C4-2B (cell line): ENCODE results near the gene ADGB.
"Not testable (repeated sequence)": the region's sequence is repeated elsewhere in the genome, so short reads cannot be mapped to it uniquely, and the experiment has no call there.

Experiments used
- H3K27ac ChIP-seq: fragments of 450-650 bp; 2 replicates; pipeline ENCODE4 v1.5.1; 2017
- ZFX ChIP-seq: fragments of 450-650 bp; IDR thresholded peaks from 2 replicates; pipeline ENCODE4 v1.6.1; 2017
- TF ChIP-seq, protein P1 (sequence below): fragments of 450-650 bp; conservative IDR thresholded peaks from 2 replicates; pipeline ENCODE4 v1.5.1; 2017; ENCODE audit warnings: mild to moderate bottlenecking

The ADGB gene

DNA sequence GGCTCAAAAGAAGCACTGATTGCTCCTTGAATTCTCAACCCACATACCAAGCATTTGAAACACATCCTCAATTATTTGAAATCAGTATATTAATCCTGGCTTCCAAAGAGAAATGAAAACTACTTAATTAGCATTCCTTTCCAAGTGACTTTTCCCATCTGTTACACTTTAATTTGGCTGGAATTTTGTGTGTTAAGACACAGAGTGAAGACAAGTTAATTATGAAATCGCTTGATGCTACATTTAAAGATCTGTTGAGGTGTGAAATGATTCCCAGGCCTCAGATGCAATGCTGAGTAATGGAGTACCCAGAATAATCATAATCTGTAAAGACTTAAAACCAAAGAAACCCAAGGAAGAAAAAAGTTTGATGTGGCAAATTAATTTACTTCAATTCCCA, 241.4 kb downstream of the ADGB start:
- TF ChIP-seq, protein P1, sequence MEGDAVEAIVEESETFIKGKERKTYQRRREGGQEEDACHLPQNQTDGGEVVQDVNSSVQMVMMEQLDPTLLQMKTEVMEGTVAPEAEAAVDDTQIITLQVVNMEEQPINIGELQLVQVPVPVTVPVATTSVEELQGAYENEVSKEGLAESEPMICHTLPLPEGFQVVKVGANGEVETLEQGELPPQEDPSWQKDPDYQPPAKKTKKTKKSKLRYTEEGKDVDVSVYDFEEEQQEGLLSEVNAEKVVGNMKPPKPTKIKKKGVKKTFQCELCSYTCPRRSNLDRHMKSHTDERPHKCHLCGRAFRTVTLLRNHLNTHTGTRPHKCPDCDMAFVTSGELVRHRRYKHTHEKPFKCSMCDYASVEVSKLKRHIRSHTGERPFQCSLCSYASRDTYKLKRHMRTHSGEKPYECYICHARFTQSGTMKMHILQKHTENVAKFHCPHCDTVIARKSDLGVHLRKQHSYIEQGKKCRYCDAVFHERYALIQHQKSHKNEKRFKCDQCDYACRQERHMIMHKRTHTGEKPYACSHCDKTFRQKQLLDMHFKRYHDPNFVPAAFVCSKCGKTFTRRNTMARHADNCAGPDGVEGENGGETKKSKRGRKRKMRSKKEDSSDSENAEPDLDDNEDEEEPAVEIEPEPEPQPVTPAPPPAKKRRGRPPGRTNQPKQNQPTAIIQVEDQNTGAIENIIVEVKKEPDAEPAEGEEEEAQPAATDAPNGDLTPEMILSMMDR: no peak
- no peak overlapping the region for H3K27ac ChIP-seq

DNA sequence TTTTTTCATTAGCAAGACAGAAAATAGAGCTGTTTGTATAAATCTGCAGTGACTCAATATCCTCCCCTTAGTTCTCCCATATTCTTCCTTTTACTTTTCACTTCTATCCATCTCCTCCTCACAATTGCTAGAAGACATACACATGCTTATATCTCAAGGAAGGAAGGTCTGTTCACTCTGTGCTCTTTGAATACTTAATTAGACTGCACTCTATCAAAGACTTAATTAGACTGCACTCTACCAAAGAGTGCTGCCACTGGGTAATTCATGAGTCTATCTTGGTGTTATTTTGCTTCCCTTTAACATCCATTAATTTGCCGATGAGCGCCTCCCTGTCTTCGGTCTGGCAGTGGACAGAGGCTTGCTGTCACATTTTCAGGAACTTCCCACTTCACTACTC, 241.9 kb downstream of the ADGB start:
- no peak for TF ChIP-seq ZFX
- TF ChIP-seq, protein P1: no peak
- H3K27ac ChIP-seq: no peak overlapping the region

DNA sequence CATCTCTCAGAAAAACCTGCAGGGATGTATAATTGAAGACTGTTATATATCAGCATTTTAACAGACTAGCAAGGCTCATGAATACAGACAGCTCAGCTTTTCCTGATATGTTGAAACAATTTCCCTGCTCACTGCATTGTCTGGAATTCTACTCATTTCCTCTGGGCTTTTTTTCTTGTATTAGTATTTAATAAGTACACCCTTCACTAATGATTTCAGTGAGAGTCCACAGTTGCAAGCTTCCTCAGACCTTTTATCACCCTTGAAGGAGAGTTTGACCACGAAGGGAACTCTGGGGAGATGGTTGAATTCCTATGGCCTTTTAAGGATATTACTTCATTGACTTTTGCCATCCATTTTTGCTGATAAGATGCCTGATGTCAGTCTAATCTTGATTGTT, 248.7 kb downstream of the ADGB start:
- TF ChIP-seq, protein P1: no peak
- no peak for TF ChIP-seq ZFX
- no peak overlapping the region for H3K27ac ChIP-seq

DNA sequence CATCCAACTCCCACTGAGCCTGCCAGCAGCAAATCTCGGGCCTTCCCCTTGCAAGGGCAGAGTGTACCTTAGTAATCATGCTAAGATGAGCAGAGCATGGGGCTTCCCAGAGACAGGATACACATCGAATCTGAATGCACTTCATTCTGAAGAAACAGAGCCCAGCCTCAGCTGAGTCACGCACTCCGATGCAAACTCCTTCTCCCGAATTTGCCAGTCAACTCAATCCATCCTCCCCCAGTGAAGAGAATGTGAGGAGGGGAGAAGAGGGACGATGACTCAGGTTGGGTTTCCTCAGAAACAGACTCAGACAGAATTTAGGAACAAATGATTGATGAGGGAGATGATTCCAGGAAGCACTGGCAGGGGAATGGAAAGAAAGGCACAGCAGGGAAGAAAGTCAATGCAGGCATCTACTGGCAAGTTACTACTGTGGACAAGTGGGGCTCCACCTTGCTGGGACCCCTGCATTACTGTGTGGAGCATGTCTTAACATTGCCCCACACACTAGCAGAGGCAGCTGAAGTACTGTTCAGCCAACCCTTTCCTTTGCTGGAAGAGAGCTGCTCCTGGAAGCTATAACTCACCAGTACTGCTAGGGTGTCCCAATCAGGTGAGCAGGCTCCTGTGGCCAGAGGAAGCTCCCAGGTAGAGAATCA, 251.6 kb downstream of the ADGB start:
- H3K27ac ChIP-seq: no peak overlapping the region

DNA sequence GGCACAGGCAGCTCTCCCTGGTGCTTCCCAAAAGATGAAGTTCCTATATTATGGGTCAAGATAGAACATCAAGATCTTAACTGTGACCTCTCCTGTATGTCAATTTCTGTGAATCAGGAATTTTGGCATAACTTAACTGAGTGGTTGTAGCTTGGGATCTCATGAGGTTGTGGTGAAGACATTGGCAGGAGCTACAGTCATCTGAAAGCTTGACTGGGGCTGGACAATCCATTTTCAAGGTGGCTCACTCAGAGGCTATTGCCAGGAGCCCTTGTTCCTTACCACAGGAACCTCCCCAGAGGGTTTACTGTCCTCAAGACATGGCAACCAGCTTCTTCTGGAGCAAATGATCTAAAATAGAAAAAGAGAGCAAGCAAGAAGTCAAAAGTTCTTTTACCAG, 252.2 kb downstream of the ADGB start:
- no peak for TF ChIP-seq ZFX
- TF ChIP-seq, protein P1: no peak
- no peak overlapping the region for H3K27ac ChIP-seq

More for the DNA sequence above, 251.6 kb downstream of the ADGB start:
- TF ChIP-seq ZFX: no peak
- TF ChIP-seq, protein P1: no peak

DNA sequence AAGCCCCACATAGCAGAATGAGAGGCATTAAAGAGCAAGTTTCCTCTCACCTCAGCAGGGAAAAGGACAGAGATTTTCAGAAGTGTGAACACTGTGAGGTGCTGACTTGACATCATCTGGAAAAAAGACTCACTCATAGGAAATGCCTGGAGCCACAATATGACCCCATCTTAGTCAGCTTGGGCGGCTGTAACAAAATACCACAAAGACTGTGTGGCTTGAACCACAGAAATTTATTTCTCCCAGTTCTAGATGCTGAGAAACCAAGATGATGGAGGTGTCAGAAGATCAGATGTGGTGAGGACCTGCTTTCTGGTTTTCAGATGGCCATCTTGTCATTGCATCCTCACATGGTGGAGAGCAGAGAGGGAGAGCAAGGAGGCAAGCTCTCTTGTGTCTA, 253.1 kb downstream of the ADGB start:
- H3K27ac ChIP-seq: no peak overlapping the region
- no peak for TF ChIP-seq ZFX
- TF ChIP-seq, protein P1: no peak

DNA sequence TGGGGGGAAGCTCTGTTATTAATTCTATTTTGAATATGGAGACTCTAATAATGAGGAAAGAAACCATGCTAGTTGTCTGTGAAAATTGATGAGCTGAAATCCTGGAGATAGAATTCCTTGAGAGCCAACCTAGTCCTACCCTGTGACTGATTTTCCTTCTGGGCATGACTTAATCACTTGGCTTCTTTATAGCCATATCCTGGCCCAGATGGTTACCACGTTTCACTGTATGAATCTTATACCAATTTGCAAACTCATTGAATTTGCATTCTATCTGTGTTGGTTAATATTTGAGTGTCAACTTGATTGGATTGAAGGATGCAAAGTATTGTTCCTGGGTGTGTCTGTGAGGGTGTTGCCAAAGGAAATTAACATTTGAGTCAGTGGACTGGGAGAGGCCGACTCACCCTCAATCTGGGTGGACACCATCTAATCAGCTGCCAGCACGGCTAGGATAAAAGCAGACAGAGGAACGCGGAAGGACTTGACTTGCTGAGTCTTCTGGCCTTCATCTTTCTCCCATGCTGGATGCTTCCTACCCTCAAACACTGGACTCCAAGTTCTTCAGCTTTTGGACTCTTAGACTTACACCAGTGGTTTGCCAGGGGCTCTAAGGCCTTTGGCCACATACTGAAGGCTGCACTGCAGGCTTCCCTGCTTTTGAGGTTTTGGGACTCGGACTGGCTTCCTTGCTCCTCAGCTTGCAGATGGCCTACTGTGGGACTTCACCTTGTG, 255.9 kb downstream of the ADGB start:
- H3K27ac ChIP-seq: not testable (repeated sequence)

DNA sequence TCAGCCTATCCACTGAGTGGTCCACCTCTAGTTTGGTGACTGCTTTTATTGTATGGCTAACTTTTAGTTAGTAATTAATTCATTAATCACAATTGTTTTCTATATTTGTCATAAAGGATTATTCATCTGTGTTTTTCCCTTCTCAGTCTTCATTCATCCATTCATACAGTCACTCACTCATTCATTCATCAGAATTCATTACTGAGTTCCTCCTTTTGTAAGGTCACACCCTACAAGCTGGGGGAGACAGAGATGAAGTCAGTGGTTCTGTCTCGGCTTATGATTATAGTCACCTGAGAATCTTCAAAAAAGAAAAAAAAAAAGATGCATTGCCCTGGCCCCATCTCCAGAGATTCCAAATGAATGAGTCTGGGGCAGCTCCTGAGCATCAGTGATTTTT, 257.1 kb downstream of the ADGB start:
- TF ChIP-seq, protein P1: no peak
- no peak for TF ChIP-seq ZFX
- no peak overlapping the region for H3K27ac ChIP-seq
